HG03064 (cell line): ENCODE results near the gene S100A7.

Experiments used
- ATAC-seq: cut with Tn5 transposase; IDR thresholded peaks from one replicate; pipeline ENCODE4 v1.9.1; 2021; ENCODE audit warnings: low read depth; ENCODE audit not compliant: unreplicated experiment

Gene S100A7

GRCh38 chr1:153460551-153460950 is at the start of gene S100A7:
S100A7 (minus strand) TSS chr1:153460651; CDS start chr1:153459013, 1,638 bp downstream.
- ATAC-seq: no peak

DNA sequence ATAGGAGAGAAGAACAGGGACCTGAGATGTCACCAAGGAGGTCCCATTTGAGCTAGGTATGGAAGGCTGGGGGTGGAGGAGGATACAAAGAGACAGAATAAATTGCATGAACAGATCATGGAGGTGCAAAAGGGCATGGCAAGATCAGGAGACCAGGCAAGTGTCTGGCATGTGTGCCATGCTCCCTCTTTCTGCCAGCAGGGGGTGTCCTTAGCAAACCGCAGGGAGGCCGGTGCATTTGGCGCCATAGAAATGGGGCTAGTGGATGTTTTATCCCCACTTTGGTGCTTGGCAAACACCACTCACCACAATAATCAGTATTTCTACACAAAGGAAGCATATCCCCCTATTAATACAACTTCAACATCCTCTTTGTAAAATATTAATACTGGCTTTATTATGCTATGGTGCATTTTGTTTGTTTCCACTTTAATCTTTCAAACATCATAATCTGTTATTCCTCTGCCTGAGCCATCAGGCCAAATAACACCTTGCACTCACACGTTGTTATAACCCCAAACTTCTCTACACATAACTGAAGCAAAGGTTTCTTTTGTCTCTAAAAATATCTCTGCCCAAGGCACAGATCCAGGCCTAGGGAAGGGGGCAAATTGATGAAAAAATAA is 49.4 kb upstream of the S100A7 start:
- no peak for ATAC-seq

DNA sequence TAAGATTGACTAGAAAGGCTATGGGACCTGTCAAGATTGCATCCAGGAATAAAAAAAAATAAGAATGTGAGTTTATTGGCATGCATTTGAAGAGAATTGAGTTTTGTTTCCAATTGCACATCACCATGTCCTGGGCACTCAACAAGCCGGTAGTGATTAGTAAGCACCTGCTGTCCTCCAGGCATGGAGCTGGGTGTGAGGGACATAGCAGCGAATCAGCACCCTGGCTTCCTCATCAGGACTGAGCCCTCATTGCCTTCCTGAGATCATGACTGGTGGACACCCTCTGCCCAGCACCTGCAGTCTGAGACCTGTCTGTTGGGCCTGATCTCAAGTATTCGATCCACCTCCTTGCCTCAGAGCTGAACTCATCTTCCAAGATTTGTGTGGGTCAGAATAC is 48.6 kb upstream of the S100A7 start:
- ATAC-seq: no peak

DNA sequence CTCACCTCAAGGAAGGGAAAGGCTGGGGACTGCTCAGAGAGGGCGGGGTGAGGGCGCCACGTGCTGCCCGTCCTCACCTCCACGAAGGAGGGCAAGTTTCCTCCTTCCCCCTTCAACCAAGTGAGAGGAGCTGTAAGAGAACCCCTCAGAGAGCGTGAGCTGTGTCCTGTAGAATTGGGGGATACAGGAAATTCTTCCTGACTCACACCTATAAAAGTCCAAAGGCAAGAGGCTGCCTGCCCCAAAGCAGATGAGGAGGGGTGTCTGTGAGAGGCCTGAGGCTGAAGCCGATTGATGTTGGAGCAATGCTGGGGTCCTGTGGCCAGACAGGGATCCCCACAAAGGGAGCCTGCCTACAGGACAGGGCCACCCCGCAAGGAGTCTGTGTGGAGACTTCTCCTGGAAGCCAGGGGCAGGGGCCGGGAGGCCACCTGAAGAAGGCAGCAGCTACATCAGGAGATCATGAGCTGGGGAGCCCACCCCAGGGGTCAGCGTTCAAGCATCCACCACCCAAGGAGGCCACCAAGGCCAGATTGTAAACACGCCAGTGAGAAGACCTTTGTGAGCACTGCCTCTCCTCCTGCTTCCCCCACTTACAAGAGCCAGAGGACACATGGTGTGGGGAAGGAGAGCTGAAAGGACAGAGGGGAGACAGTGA is 47.6 kb upstream of the S100A7 start:
- no peak for ATAC-seq

DNA sequence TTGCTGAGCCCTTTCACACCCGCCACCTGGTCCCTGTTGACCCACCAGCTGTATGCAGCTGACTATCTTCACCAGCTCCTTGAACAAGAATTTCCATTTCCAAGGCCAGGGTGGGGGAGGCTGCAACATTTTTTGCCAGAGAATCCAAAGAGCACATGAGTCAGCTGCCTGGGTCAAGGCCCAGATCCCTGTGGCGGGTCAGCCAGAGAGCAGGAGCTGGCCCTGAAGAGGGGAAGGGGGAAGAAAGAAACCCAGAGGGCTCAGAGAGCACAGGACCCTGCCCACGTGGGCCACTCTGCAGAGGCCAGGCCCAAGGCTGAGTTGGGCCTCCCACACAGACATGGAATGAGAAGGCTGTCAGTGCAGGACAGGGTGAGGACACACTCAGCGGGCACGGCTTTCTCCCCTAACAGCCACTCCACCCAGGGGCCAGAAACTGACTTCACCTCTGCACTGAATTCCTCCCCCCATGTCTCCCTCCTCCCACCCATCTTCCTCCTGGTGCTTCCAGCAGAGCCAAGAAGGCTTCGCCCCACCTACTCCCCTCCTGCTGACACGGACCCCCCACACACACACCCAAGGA is 46.5 kb upstream of the S100A7 start:
- ATAC-seq: no peak

GRCh38 chr1:153506386-153506785 is 45.9 kb upstream of the S100A7 start:
- no peak for ATAC-seq

- ATAC-seq: no peak
These were observed 45.1 kb upstream of the S100A7 start for GRCh38 chr1:153505576-153505975.

DNA sequence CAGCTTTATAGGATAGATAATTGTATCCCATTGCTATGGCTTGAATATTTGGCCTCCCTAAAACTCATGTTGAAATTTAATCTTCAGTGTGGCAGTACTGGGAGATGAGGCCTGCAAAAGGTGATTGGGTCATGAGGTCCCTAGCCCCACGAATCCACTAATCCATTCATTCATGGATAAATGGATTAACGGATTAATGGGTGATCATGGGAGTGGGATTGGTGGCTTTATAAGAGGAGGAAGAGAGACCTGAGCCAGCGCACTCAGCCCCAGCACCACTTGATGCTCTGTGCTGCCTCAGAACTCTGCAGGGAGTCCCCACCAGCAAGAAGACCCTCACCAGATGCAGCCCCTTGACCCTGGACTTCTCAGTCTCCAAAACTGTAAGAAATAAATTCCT is 43.3 kb upstream of the S100A7 start:
- no peak for ATAC-seq

GRCh38 chr1:153498746-153499145 is 38.3 kb upstream of the S100A7 start:
- ATAC-seq: no peak

- no peak for ATAC-seq
These were observed 35.1 kb upstream of the S100A7 start for GRCh38 chr1:153495536-153495935.

DNA sequence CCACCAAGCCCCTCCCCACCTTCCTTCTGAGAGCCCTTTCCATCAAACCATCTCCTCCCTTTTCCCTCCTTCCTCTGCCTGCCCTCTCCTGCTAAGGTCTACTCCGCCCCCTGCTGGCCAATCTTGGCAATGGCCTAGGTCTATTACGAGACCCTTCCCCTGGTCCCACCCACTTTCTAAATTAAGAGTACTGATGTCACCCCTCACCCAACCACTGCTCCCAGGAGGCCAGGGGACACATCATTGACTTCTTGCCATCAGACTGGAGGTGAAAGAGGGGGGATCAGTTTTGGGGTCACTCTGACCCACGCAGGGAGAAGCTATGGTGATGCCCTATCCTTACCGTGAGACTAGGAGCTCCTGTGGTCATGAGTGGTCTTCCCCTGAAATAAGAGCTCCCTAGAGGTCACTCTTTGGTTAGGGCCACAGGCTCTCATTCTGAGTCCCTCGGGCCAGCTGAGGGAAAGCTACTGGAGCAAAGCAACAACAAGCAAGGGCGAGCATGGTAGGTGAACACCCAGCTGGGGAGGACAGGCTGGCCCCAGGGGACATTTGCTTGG is 34.6 kb upstream of the S100A7 start:
- no peak for ATAC-seq

DNA sequence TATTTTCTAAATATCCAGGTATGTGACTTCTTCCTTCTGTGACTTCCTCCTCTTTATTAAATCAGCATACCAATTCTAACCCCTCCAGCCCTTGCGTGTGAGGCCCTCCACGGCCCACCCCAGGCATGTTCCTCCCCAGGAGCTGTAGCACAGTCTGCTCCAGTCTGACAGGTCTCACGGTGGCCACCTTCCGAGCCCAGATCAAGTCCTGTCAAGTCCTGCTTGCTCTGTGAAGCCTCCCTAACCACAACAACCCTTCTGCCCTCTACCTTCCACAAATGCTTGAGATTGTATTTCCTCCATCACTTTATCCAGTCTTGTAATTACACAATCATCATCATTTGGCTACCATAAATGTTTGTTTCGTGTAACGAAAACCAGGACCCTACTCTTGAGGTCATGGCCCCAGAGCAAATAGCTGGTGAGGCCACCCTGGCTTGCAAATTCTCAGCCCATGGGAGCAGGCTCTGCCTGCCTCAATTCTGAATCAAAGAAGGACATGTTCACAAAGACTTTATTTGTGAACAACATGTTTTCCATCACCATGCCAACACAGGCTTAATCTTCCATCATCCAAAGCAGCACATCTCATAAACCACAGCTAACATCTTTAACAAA is 33.0 kb upstream of the S100A7 start:
- no peak for ATAC-seq

GRCh38 chr1:153490272-153491051 is 30.0 kb upstream of the S100A7 start:
- no peak for ATAC-seq

DNA sequence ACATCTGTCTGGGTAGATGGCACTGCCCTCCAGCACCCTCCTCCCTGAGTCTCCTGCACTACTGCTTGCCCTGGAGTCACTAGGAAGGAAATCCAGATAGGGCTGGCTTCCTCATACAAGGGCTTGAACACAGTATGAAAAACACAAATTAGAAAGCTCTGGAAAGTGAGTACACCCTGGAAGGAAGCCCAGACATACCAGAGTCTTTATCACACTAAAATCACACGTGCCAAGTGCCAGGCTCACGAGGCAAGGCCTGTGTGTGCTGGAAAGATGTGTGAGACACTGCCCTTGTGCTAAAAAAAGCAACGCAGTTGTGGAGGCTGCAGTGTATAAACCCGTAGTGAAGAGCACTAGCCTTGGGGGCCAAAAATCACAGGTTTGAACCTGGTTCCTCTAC is 28.3 kb upstream of the S100A7 start:
- no peak for ATAC-seq

DNA sequence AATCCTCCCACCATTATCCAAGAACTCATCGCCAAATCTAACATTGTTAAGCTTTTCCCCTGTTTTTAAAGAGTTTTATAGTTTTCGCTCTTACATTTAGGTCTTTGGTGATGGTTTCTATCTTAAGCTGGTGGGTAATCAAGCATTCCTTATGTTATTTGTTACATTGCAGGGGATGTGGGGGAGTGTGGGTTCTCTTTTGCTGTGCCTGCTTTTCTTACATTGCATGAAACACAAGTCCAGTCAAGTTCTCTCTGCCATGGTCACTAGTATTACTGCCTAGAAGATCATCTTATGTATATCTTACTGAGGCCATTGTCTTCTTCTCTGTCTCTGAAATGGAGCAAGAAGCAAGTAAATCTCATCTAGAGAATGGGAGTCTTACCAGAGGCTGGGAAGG is 27.3 kb upstream of the S100A7 start:
- ATAC-seq: no peak

GRCh38 chr1:153485863-153486262 is 25.4 kb upstream of the S100A7 start:
- ATAC-seq: no peak

DNA sequence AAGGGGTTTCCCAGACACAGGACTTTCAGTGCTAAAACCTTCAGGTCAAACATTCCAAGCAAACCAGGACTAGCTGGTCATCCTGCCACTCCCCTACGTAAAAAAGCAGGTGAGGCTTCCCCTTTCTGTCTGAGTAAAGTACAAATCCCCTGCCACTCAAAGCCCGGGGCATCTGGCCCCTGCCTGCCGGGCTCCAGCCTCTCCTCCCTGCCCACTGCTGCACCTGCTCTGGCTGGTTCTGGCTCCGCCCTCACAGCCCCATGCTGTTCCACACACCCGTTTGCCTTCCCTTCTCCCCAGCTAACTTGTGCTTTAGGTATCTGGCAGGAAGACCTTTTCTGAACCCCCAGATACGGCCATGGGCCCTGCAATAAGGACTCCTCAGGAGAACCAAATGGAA is 23.3 kb upstream of the S100A7 start:
- ATAC-seq: no peak

GRCh38 chr1:153481124-153481523 is 20.7 kb upstream of the S100A7 start:
- no peak for ATAC-seq

- ATAC-seq: no peak
These were observed 18.5 kb upstream of the S100A7 start for GRCh38 chr1:153478692-153479618.
